GM23338 (cell line): ENCODE data around the gene ARID3A. TPM values are rescaled to one million over a fixed set of nuclear protein-coding genes. Genes with fewer than 3 reads are reported as not detected.

ENCODE experiments used
- ATAC-seq: fragments of 200-7000 bp; cut with Tn5 transposase; 3 replicates; pipeline ENCODE4 v1.9.1; 2020
- DNase-seq: peaks from one replicate; pipeline ENCODE4 v3.0.0-alpha.2; 2015; ENCODE audit warnings: low spot score
- H2AFZ ChIP-seq: fragments of 200-600 bp; sonication (generic); 2 replicates; pipeline ENCODE4 v1.8.0; 2016; ENCODE audit warnings: antibody characterized with exemption, mild to moderate bottlenecking, moderate library complexity
- H3F3A ChIP-seq: fragments of 200-600 bp; sonication (generic); replicated peaks from 2 replicates; pipeline ENCODE4 v1.8.0; 2017; ENCODE audit warnings: antibody characterized with exemption, mixed run types, low read depth
- H3K27ac ChIP-seq: fragments of 200-600 bp; sonication (generic); 2 replicates; pipeline ENCODE4 v1.6.1; 2016; ENCODE audit warnings: low read depth
- H3K27me3 ChIP-seq: fragments of 200-600 bp; sonication (generic); 2 replicates; pipeline ENCODE4 v1.8.0; 2016; ENCODE audit warnings: mild to moderate bottlenecking, mixed run types, moderate library complexity; ENCODE audit not compliant: insufficient read depth
- H3K36me3 ChIP-seq: fragments of 200-600 bp; sonication (generic); 2 replicates; pipeline ENCODE4 v1.8.0; 2016; ENCODE audit warnings: mild to moderate bottlenecking; ENCODE audit not compliant: insufficient read depth
- H3K4me1 ChIP-seq: fragments of 200-600 bp; sonication (generic); 2 replicates; pipeline ENCODE4 v1.8.0; 2016; ENCODE audit warnings: mild to moderate bottlenecking, moderate library complexity; ENCODE audit not compliant: insufficient read depth
- H3K4me2 ChIP-seq: fragments of 200-600 bp; sonication (generic); 2 replicates; pipeline ENCODE4 v1.7.1; 2017; ENCODE audit warnings: mixed run types
- H3K4me3 ChIP-seq: fragments of 200-600 bp; sonication (generic); 2 replicates; pipeline ENCODE4 v1.6.1; 2016; ENCODE audit warnings: mixed run types
- H3K79me2 ChIP-seq: fragments of 200-600 bp; sonication (generic); replicated peaks from 2 replicates; pipeline ENCODE4 v1.8.0; 2017; ENCODE audit warnings: mild to moderate bottlenecking; ENCODE audit not compliant: insufficient read depth
- H3K9me2 ChIP-seq: fragments of 200-600 bp; sonication (generic); 2 replicates; pipeline ENCODE4 v1.8.0; 2017; ENCODE audit not compliant: insufficient read depth
- H4K20me1 ChIP-seq: fragments of 200-600 bp; sonication (generic); replicated peaks from 2 replicates; pipeline ENCODE4 v1.8.0; 2017; ENCODE audit warnings: mild to moderate bottlenecking; ENCODE audit not compliant: insufficient read depth
- H3K27ac Mint-ChIP-seq: 2 replicates; pipeline ENCODE4 v1.8.0; 2020; ENCODE audit warnings: inconsistent platforms, mild to moderate bottlenecking, moderate library complexity, mixed read lengths
- H3K27me3 Mint-ChIP-seq: 3 replicates; pipeline ENCODE4 v1.8.0; 2022; ENCODE audit warnings: low read depth, mild to moderate bottlenecking, moderate library complexity, mixed read lengths, inconsistent platforms; ENCODE audit not compliant: insufficient read depth, poor library complexity
- H3K36me3 Mint-ChIP-seq: 3 replicates; pipeline ENCODE4 v1.8.0; 2021; ENCODE audit warnings: low read depth, mild to moderate bottlenecking, inconsistent platforms, moderate library complexity, mixed read lengths
- H3K4me1 Mint-ChIP-seq: 3 replicates; pipeline ENCODE4 v1.8.0; 2020; ENCODE audit warnings: mild to moderate bottlenecking, inconsistent platforms, mixed read lengths
- H3K4me3 Mint-ChIP-seq: 3 replicates; pipeline ENCODE4 v1.8.0; 2021; ENCODE audit warnings: moderate library complexity, mild to moderate bottlenecking, inconsistent platforms, mixed read lengths
- H3K9me3 Mint-ChIP-seq: 3 replicates; pipeline ENCODE4 v1.8.0; 2020; ENCODE audit warnings: moderate library complexity, mild to moderate bottlenecking, inconsistent platforms, mixed read lengths
- CREB1 ChIP-seq: fragments of 250-450 bp; sonication (Bioruptor Pico); IDR thresholded peaks from 2 replicates; pipeline ENCODE4 v1.5.0; 2020; ENCODE audit warnings: low read depth, mild to moderate bottlenecking, moderate library complexity
- CTCF ChIP-seq, 2 experiments: fragments of 200-600 bp in 1 of 2; sonication (generic) in 1 of 2; conservative IDR thresholded peaks; 2 replicates each; pipeline versions ENCODE4 v1.5.1 to v1.6.1; 2016 to 2017; ENCODE audit warnings: antibody characterized with exemption in 2 of 2, low read depth in 2 of 2, mild to moderate bottlenecking in 2 of 2, moderate library complexity in 1 of 2
- EZH2 ChIP-seq: fragments of 200-600 bp; sonication (generic); IDR thresholded peaks from one replicate; pipeline ENCODE4 v1.8.0; 2017; ENCODE audit warnings: antibody characterized with exemption, mild to moderate bottlenecking, low read depth; ENCODE audit not compliant: unreplicated experiment
- EZH2phosphoT487 ChIP-seq: fragments of 200-600 bp; sonication (generic); IDR thresholded peaks from one replicate; pipeline ENCODE4 v1.8.1; 2018; ENCODE audit warnings: antibody characterized with exemption; ENCODE audit not compliant: unreplicated experiment
- JUNB ChIP-seq: IDR thresholded peaks from one replicate; pipeline ENCODE4 v1.6.1; 2016; ENCODE audit warnings: antibody characterized with exemption; ENCODE audit not compliant: unreplicated experiment
- POLR2AphosphoS5 ChIP-seq: IDR thresholded peaks from 2 replicates; pipeline ENCODE4 v1.6.1; 2016; ENCODE audit warnings: antibody characterized with exemption, low read depth
- REST ChIP-seq: IDR thresholded peaks from one replicate; pipeline ENCODE4 v1.6.1; 2018; ENCODE audit warnings: antibody characterized with exemption; ENCODE audit not compliant: unreplicated experiment
- STAT1 ChIP-seq: IDR thresholded peaks from one replicate; pipeline ENCODE4 v1.6.1; 2016; ENCODE audit warnings: antibody characterized with exemption; ENCODE audit not compliant: unreplicated experiment
- ZNF331 ChIP-seq: fragments of 250-450 bp; sonication (Bioruptor Pico); IDR thresholded peaks from 2 replicates; pipeline ENCODE4 v1.5.0; 2020; ENCODE audit warnings: low read depth, mild to moderate bottlenecking, moderate library complexity
- polyA plus RNA-seq: library from polyadenylated mRNA; unstranded; fragments of >200 nt; fragmentation: Nextera tagmentation; extraction: Ambion mirVana; gene quantifications from 2 replicates; pipeline ENCODE4 v1.2.1, GENCODE V29; 2016
- total RNA-seq: library from RNA; depleted of rRNA; stranded (reverse); fragments of >200 nt; shearing (Covaris generic); gene quantifications from 2 replicates; pipeline ENCODE4 v1.2.3, GENCODE V29; 2014

The ARID3A gene
- total and polyA plus RNA-seq, 2 experiments from 2014 or later = 33.6 to 51.6 TPM

- Histone ChIP-seq H3K27ac (peak overlapping the region; percentile 88), H3K36me3 (no peaks in the 10 kb centered on the region), H3K4me2 (peak overlapping the region; percentile 48; the same call in 1 of the 2 replicates), H2AFZ (no peak overlapping the region), H4K20me1 (no peaks in the 10 kb centered on the region; the same call in 1 of the 2 replicates), H3K9me2 (no peaks in the 10 kb centered on the region), H3K4me1 (peaks cover 36% of the 10 kb centered on the region), H3F3A (peaks cover 19% of the 10 kb centered on the region; the same call in 1 of the 2 replicates), H3K27me3 (no peaks in the 10 kb centered on the region), H3K4me3 (no peak overlapping the region), H3K79me2 (peaks cover 36% of the 10 kb centered on the region)
- DNase-seq (no peak), ATAC-seq (peak; percentile 9)
- no peak for TF ChIP-seq EZH2phosphoT487
- TF ChIP-seq ZNF331 (CRISPR knock-in tag) = no peak
- no peak for TF ChIP-seq STAT1
- Mint-ChIP-seq H3K4me1 (peaks cover 30% of the 10 kb centered on the region), H3K36me3 (peaks cover 7% of the 10 kb centered on the region; the same call in 2 of the 3 replicates), H3K27ac (peak overlapping the region; percentile 75; the same call in 1 of the 2 replicates), H3K9me3 (no peaks in the 10 kb centered on the region), H3K27me3 (peaks cover 15% of the 10 kb centered on the region), H3K4me3 (no peak overlapping the region; the same call in 2 of the 3 replicates)
Observed at GRCh38 chr19:955803-956765, 30.2 kb downstream of the ARID3A start.

- Histone ChIP-seq H3K4me3 (no peak overlapping the region), H3K36me3 (no peaks in the 10 kb centered on the region), H3K79me2 (peaks cover 28% of the 10 kb centered on the region), H3K4me2 (no peak overlapping the region), H3K4me1 (peaks cover 36% of the 10 kb centered on the region), H4K20me1 (no peaks in the 10 kb centered on the region; the same call in 1 of the 2 replicates), H3K27me3 (no peaks in the 10 kb centered on the region), H3K27ac (peak overlapping the region; percentile 88), H3K9me2 (no peaks in the 10 kb centered on the region), H2AFZ (no peak overlapping the region), H3F3A (peaks cover 19% of the 10 kb centered on the region; the same call in 1 of the 2 replicates)
- peak; percentile 60 for DNase-seq
- peak overlapping the region; percentile 67 for H3K27ac Mint-ChIP-seq
- peaks cover 30% of the 10 kb centered on the region for H3K4me1 Mint-ChIP-seq
- no peak overlapping the region for H3K4me3 Mint-ChIP-seq
- H3K9me3 Mint-ChIP-seq = no peaks in the 10 kb centered on the region
- peaks cover 18% of the 10 kb centered on the region for H3K27me3 Mint-ChIP-seq
- peaks cover 8% of the 10 kb centered on the region for H3K36me3 Mint-ChIP-seq
- ATAC-seq = peak; percentile 9
- no peak for TF ChIP-seq JUNB
- TF ChIP-seq EZH2 = no peak
- TF ChIP-seq POLR2AphosphoS5 = no peak
- no peak for TF ChIP-seq CTCF (conservative IDR thresholded peaks at IDR 0.05; ENCODE audit: low read depth in 2 of 2)
- TF ChIP-seq REST = no peak
- no peak for TF ChIP-seq CREB1 (CRISPR knock-in tag)
- TF ChIP-seq ZNF331 (CRISPR knock-in tag) = no peak
- no peak for TF ChIP-seq STAT1
Observed at GRCh38 chr19:956766-957440, 31.1 kb downstream of the ARID3A start.
